HFFc6 (cell line): ENCODE measurements around the gene CRYGN. TPM values are rescaled to one million over a fixed set of nuclear protein-coding genes. Genes with fewer than 3 reads are reported as not detected.

Source experiments
- DNase-seq: peaks from one replicate; pipeline ENCODE4 v3.0.0-alpha.2; 2018
- H3K27ac Mint-ChIP-seq: 2 replicates; pipeline ENCODE4 v1.8.0; 2020; ENCODE audit warnings: mild to moderate bottlenecking, mixed read lengths
- H3K27me3 Mint-ChIP-seq: 2 replicates; pipeline ENCODE4 v1.8.0; 2021; ENCODE audit warnings: mild to moderate bottlenecking, moderate library complexity, mixed read lengths; ENCODE audit not compliant: insufficient read depth
- H3K36me3 Mint-ChIP-seq: 2 replicates; pipeline ENCODE4 v1.8.0; 2021; ENCODE audit warnings: low read depth, mixed read lengths
- H3K4me1 Mint-ChIP-seq: 2 replicates; pipeline ENCODE4 v1.8.0; 2020; ENCODE audit warnings: low read depth, mixed read lengths
- H3K4me3 Mint-ChIP-seq: 2 replicates; pipeline ENCODE4 v1.8.0; 2020; ENCODE audit warnings: mild to moderate bottlenecking, moderate library complexity, mixed read lengths
- H3K9me3 Mint-ChIP-seq: 2 replicates; pipeline ENCODE4 v1.8.0; 2020; ENCODE audit warnings: mild to moderate bottlenecking, mixed read lengths
- CTCF ChIP-seq: fragments of 200-600 bp; sonication (generic); IDR thresholded peaks from 2 replicates; pipeline ENCODE4 v1.5.0; 2021; ENCODE audit warnings: antibody characterized with exemption, mild to moderate bottlenecking
- total RNA-seq, 6 experiments: library from RNA; stranded (reverse); fragmentation: NEBNext Ultra II Directional; extraction: Animal tissue kit (Norgen Biotek cat#: 25700); gene quantifications; 2 replicates in 1 of 6; 3 replicates in 5 of 6; pipeline ENCODE4 v1.2.3, GENCODE V29; 2021

Gene CRYGN
- total RNA-seq, 6 experiments from 2014 or later = not detected

- no peak for TF ChIP-seq CTCF
- H3K27me3 Mint-ChIP-seq = peaks cover 19% of the 10 kb centered on the region
- no peak for DNase-seq
- H3K27ac Mint-ChIP-seq = no peak overlapping the region
- H3K9me3 Mint-ChIP-seq = no peaks in the 10 kb centered on the region; the same call in 1 of the 2 replicates
- peaks cover 16% of the 10 kb centered on the region for H3K4me1 Mint-ChIP-seq
- H3K36me3 Mint-ChIP-seq = no peaks in the 10 kb centered on the region
- H3K4me3 Mint-ChIP-seq = no peak overlapping the region
Measured at GRCh38 chr7:151399906-151400305, 40.0 kb downstream of the CRYGN start.

- Mint-ChIP-seq H3K4me3 (no peak overlapping the region), H3K36me3 (no peaks in the 10 kb centered on the region), H3K9me3 (no peaks in the 10 kb centered on the region; the same call in 1 of the 2 replicates), H3K27me3 (peaks cover 22% of the 10 kb centered on the region), H3K27ac (no peak overlapping the region), H3K4me1 (peaks cover 13% of the 10 kb centered on the region)
- no peak for DNase-seq
- no peak for TF ChIP-seq CTCF
Measured at GRCh38 chr7:151399305-151399601, 40.7 kb downstream of the CRYGN start.

GRCh38 chr7:151398446-151399304, 41.3 kb downstream of the CRYGN start:
- H3K4me3 Mint-ChIP-seq = no peak overlapping the region
- DNase-seq = no peak
- H3K27me3 Mint-ChIP-seq = peaks cover 25% of the 10 kb centered on the region
- H3K27ac Mint-ChIP-seq = no peak overlapping the region
- no peak for TF ChIP-seq CTCF
- H3K36me3 Mint-ChIP-seq = no peaks in the 10 kb centered on the region
- H3K9me3 Mint-ChIP-seq = no peaks in the 10 kb centered on the region; the same call in 1 of the 2 replicates
- H3K4me1 Mint-ChIP-seq = peaks cover 7% of the 10 kb centered on the region

GRCh38 chr7:151397026-151397425, 42.9 kb downstream of the CRYGN start:
- no peaks in the 10 kb centered on the region for H3K36me3 Mint-ChIP-seq
- TF ChIP-seq CTCF = no peak
- DNase-seq = no peak
- no peaks in the 10 kb centered on the region for H3K4me1 Mint-ChIP-seq
- H3K9me3 Mint-ChIP-seq = no peaks in the 10 kb centered on the region; the same call in 1 of the 2 replicates
- no peak overlapping the region for H3K4me3 Mint-ChIP-seq
- peaks cover 26% of the 10 kb centered on the region for H3K27me3 Mint-ChIP-seq
- H3K27ac Mint-ChIP-seq = no peak overlapping the region

- no peak for DNase-seq
- peaks cover 26% of the 10 kb centered on the region for H3K27me3 Mint-ChIP-seq
- no peaks in the 10 kb centered on the region for H3K4me1 Mint-ChIP-seq
- TF ChIP-seq CTCF = no peak
- no peak overlapping the region for H3K4me3 Mint-ChIP-seq
- H3K27ac Mint-ChIP-seq = no peak overlapping the region
- no peaks in the 10 kb centered on the region; the same call in 1 of the 2 replicates for H3K9me3 Mint-ChIP-seq
- no peaks in the 10 kb centered on the region for H3K36me3 Mint-ChIP-seq
Measured at GRCh38 chr7:151396328-151396970, 43.5 kb downstream of the CRYGN start.
